Activated CD8-positive, alpha-beta memory T cell treated with anti-CD3 and anti-CD28 coated beads, Interleukin-2, amount 10 ng/mL, durations not matched to agents 7 days and 5 days (primary cell): ENCODE results near the gene RHOF. TPM values are rescaled to one million over a fixed set of nuclear protein-coding genes. Genes with fewer than 3 reads are reported as not detected.

Experiments used
- ATAC-seq: fragments of 150-1000 bp; cut with Tn5 transposase; one replicate; pipeline ENCODE4 v1.10.0; 2021; ENCODE audit warnings: moderate library complexity
- CTCF ChIA-PET: fragments of 350-600 bp; sonication (Branson Sonifier 250); formaldehyde crosslinking; loops from one replicate; lab custom pipeline; 2021; ENCODE audit warnings: antibody characterized with exemption; lab: Charles Lee
- DNase-seq: peaks from one replicate; pipeline ENCODE4 v3.0.0-alpha.2; 2020
- H3K27ac Mint-ChIP-seq: one replicate; pipeline ENCODE4 v1.8.0; 2021; ENCODE audit warnings: mild to moderate bottlenecking, mixed read lengths
- H3K27me3 Mint-ChIP-seq: one replicate; pipeline ENCODE4 v1.8.0; 2021; ENCODE audit warnings: mixed read lengths
- H3K36me3 Mint-ChIP-seq: one replicate; pipeline ENCODE4 v1.8.0; 2021; ENCODE audit warnings: mild to moderate bottlenecking, mixed read lengths
- H3K4me1 Mint-ChIP-seq: one replicate; pipeline ENCODE4 v1.8.0; 2021; ENCODE audit warnings: mixed read lengths
- H3K4me3 Mint-ChIP-seq: one replicate; pipeline ENCODE4 v1.8.0; 2021; ENCODE audit warnings: mild to moderate bottlenecking, moderate library complexity, mixed read lengths
- H3K9me3 Mint-ChIP-seq: one replicate; pipeline ENCODE4 v1.8.0; 2022; ENCODE audit warnings: low read depth, mixed read lengths
- total RNA-seq, 2 experiments: library from RNA; stranded (reverse); gene quantifications; one replicate each; pipeline ENCODE4 v1.2.3, GENCODE V29; 2021

RHOF gene
- total RNA-seq, 2 experiments from 2014 or later = 114 to 137 TPM

- Mint-ChIP-seq H3K27ac (no peak overlapping the region), H3K9me3 (no peaks in the 10 kb centered on the region), H3K4me1 (no peaks in the 10 kb centered on the region), H3K27me3 (no peaks in the 10 kb centered on the region), H3K36me3 (peaks cover 36% of the 10 kb centered on the region), H3K4me3 (no peak overlapping the region)
- DNase-seq (no peak), ATAC-seq (no peak)
- CTCF ChIA-PET = interaction anchor here (1.2 to 3.8 kb wide), 3 partner anchors 16 to 33 kb away, joined by 3 to 16 read pairs (median 15); partner anchors contain the start of genes HPD and RHOF
Measured at GRCh38 chr12:121827351-121828099, 34.0 kb upstream of the RHOF start.

GRCh38 chr12:121826318-121827150, 33.0 kb upstream of the RHOF start:
- no peak for DNase-seq
- no peaks in the 10 kb centered on the region for H3K9me3 Mint-ChIP-seq
- H3K4me1 Mint-ChIP-seq = no peaks in the 10 kb centered on the region
- no peak overlapping the region for H3K4me3 Mint-ChIP-seq
- H3K27me3 Mint-ChIP-seq = no peaks in the 10 kb centered on the region
- CTCF ChIA-PET = interaction anchor here (1.2 to 3.8 kb wide), 3 partner anchors 13 to 32 kb away, joined by 3 to 16 read pairs (median 15); partner anchors contain the start of gene RHOF
- H3K36me3 Mint-ChIP-seq = peaks cover 28% of the 10 kb centered on the region
- no peak for ATAC-seq
- no peak overlapping the region for H3K27ac Mint-ChIP-seq

- CTCF ChIA-PET = no interaction called here
- H3K27me3 Mint-ChIP-seq = no peaks in the 10 kb centered on the region
- H3K27ac Mint-ChIP-seq = no peak overlapping the region
- H3K4me1 Mint-ChIP-seq = no peaks in the 10 kb centered on the region
- ATAC-seq (no peak), DNase-seq (no peak)
- no peaks in the 10 kb centered on the region for H3K9me3 Mint-ChIP-seq
- peaks cover 26% of the 10 kb centered on the region for H3K36me3 Mint-ChIP-seq
- H3K4me3 Mint-ChIP-seq = no peak overlapping the region
Measured at GRCh38 chr12:121825041-121825523, 31.6 kb upstream of the RHOF start.

GRCh38 chr12:121823727-121824115, 30.2 kb upstream of the RHOF start:
- H3K27ac Mint-ChIP-seq = no peak overlapping the region
- no peak for DNase-seq

GRCh38 chr12:121823101-121823726, 29.7 kb upstream of the RHOF start:
- Mint-ChIP-seq H3K4me3 (no peak overlapping the region), H3K27ac (no peak overlapping the region), H3K36me3 (peaks cover 25% of the 10 kb centered on the region), H3K27me3 (no peaks in the 10 kb centered on the region), H3K4me1 (no peaks in the 10 kb centered on the region), H3K9me3 (no peaks in the 10 kb centered on the region)
- no peak for DNase-seq
- ATAC-seq = no peak
- CTCF ChIA-PET = interaction anchor here (1.4 to 1.6 kb wide), 2 partner anchors 28 to 29 kb away, joined by 4 to 7 read pairs; no protein-coding TSS in a partner anchor

More at GRCh38 chr12:121823727-121824115, 30.2 kb upstream of the RHOF start:
- no peak overlapping the region for H3K4me3 Mint-ChIP-seq
- no peaks in the 10 kb centered on the region for H3K4me1 Mint-ChIP-seq
- CTCF ChIA-PET = interaction anchor here (1.4 kb wide), 1 partner anchor 29 kb away, joined by 7 read pairs; no protein-coding TSS in a partner anchor
- ATAC-seq = no peak
- no peaks in the 10 kb centered on the region for H3K27me3 Mint-ChIP-seq
- H3K36me3 Mint-ChIP-seq = peaks cover 28% of the 10 kb centered on the region
- H3K9me3 Mint-ChIP-seq = no peaks in the 10 kb centered on the region

GRCh38 chr12:121822393-121823100, 29.1 kb upstream of the RHOF start:
- CTCF ChIA-PET = interaction anchor here (1.2 to 1.6 kb wide), 2 partner anchors 11 to 28 kb away, joined by 3 to 4 read pairs; no protein-coding TSS in a partner anchor
- no peaks in the 10 kb centered on the region for H3K4me1 Mint-ChIP-seq
- H3K9me3 Mint-ChIP-seq = no peaks in the 10 kb centered on the region
- peaks cover 31% of the 10 kb centered on the region for H3K36me3 Mint-ChIP-seq
- ATAC-seq (no peak), DNase-seq (no peak)
- H3K4me3 Mint-ChIP-seq = no peak overlapping the region
- no peaks in the 10 kb centered on the region for H3K27me3 Mint-ChIP-seq
- H3K27ac Mint-ChIP-seq = no peak overlapping the region

GRCh38 chr12:121820056-121820455, 26.6 kb upstream of the RHOF start:
- H3K27ac Mint-ChIP-seq = no peak overlapping the region
- peaks cover 32% of the 10 kb centered on the region for H3K36me3 Mint-ChIP-seq
- H3K9me3 Mint-ChIP-seq = no peaks in the 10 kb centered on the region
- H3K4me1 Mint-ChIP-seq = no peaks in the 10 kb centered on the region
- H3K27me3 Mint-ChIP-seq = no peaks in the 10 kb centered on the region
- ATAC-seq = no peak
- CTCF ChIA-PET = interaction anchor here (0.7 to 1.5 kb wide), 2 partner anchors 8 to 25 kb away, joined by 3 to 6 read pairs; no protein-coding TSS in a partner anchor
- no peak for DNase-seq
- no peak overlapping the region for H3K4me3 Mint-ChIP-seq

- Mint-ChIP-seq H3K4me1 (no peaks in the 10 kb centered on the region), H3K9me3 (no peaks in the 10 kb centered on the region), H3K27me3 (no peaks in the 10 kb centered on the region), H3K36me3 (peaks cover 32% of the 10 kb centered on the region), H3K27ac (no peak overlapping the region), H3K4me3 (no peak overlapping the region)
- CTCF ChIA-PET = interaction anchor here (1.1 to 1.5 kb wide), 2 partner anchors 25 to 27 kb away, joined by 3 to 6 read pairs; no protein-coding TSS in a partner anchor
- no peak for ATAC-seq
- DNase-seq = no peak
Measured at GRCh38 chr12:121819212-121819949, 25.9 kb upstream of the RHOF start.

GRCh38 chr12:121817648-121818043, 24.2 kb upstream of the RHOF start:
- Mint-ChIP-seq H3K9me3 (no peaks in the 10 kb centered on the region), H3K4me1 (peaks cover 13% of the 10 kb centered on the region), H3K36me3 (peaks cover 36% of the 10 kb centered on the region), H3K27ac (no peak overlapping the region), H3K27me3 (no peaks in the 10 kb centered on the region), H3K4me3 (no peak overlapping the region)
- ATAC-seq (no peak), DNase-seq (no peak)
- CTCF ChIA-PET = no interaction called here

GRCh38 chr12:121816925-121817647, 23.6 kb upstream of the RHOF start:
- Mint-ChIP-seq H3K27ac (no peak overlapping the region), H3K4me1 (peaks cover 18% of the 10 kb centered on the region), H3K4me3 (no peak overlapping the region), H3K9me3 (no peaks in the 10 kb centered on the region), H3K36me3 (peaks cover 36% of the 10 kb centered on the region), H3K27me3 (no peaks in the 10 kb centered on the region)
- DNase-seq (no peak), ATAC-seq (no peak)
- CTCF ChIA-PET = interaction anchor here (2.4 kb wide), 1 partner anchor 23 kb away, joined by 22 read pairs; the partner anchor contains the start of gene RHOF

- Mint-ChIP-seq H3K27ac (no peak overlapping the region), H3K4me3 (no peak overlapping the region), H3K4me1 (peaks cover 31% of the 10 kb centered on the region)
Measured at GRCh38 chr12:121815263-121815662, 21.8 kb upstream of the RHOF start.

More at GRCh38 chr12:121815263-121815662, 21.8 kb upstream of the RHOF start:
- Mint-ChIP-seq H3K36me3 (peaks cover 38% of the 10 kb centered on the region), H3K9me3 (no peaks in the 10 kb centered on the region), H3K27me3 (no peaks in the 10 kb centered on the region)
- CTCF ChIA-PET = interaction anchor here (0.7 to 2.4 kb wide), 6 partner anchors 16 to 100 kb away, joined by 3 to 22 read pairs (median 4); partner anchors contain the start of gene RHOF
- DNase-seq = no peak
- ATAC-seq = no peak
